HG02870 (cell line): ENCODE measurements around the gene KIAA0040.

ENCODE experiments used
- ATAC-seq: cut with Tn5 transposase; IDR thresholded peaks from one replicate; pipeline ENCODE4 v1.9.1; 2021; ENCODE audit warnings: mild to moderate bottlenecking, moderate library complexity; ENCODE audit not compliant: unreplicated experiment

Gene KIAA0040

DNA sequence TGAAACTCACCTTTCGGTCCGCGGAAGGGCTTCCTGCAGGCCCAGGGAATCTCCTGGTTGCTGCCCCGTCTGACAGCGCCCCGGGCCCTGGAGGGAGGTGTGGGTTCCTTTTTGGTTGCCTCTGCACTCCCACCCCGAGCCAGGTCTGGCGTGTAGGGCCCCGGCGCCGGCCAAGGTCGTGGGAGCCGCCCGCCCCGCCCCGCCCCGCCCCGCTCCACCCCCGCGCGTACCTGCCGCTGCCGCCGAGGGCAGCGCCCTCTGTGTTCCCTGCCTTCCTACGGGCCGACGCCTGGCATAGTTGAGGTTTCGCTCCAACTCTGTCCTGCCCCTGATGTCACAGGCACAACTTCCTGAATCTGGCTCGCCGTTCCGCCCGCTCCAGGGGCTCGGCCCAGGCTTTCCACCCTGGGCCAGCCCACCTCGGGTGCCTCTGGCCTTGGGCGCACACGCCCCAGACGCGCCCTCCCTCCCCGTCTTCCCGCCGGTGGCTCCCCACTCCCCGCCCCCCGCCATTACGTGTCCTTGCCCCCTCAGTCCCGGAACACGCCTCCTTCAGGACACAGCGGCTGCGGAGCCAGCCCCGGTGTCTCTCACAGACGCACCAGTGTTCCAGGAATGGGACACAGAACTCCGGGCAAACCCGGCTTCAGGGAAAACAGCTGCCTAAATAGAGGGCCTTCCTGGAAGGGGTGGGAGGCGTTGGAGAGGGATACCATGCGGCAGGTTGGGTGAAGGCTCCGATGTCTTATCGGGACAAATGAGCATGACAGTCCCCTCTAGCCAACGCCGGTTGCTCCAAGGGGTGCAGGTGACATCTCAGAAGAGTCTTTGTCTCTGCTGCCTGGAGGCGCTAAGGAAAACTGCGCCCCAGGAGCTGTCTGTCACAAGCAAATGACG is at the start of gene KIAA0040:
Gene KIAA0040, minus strand, starts transcription at position 147 of the 897 bp plus-strand sequence. CDS start 31,763 bp downstream, outside the sequence.
- peak; percentile 45 for ATAC-seq

DNA sequence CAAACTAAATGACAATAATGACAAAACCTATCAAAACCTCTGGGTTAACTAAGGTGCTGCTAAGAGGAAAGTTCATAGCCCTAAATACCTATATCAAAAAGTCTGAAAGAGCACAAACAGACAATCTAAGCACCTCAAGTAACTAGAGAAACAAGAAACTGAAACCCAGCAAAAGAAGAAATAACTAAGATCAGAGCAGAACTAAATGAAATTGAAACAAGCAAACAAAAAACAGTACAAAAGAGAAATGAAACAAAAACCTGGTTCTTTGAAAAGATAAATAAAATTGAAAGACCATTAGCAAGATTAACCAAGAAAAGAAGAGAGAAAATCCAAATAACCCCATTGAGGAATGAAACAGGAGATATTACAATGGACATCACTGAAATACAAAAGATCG is 44.8 kb upstream of the KIAA0040 start:
- no peak for ATAC-seq

DNA sequence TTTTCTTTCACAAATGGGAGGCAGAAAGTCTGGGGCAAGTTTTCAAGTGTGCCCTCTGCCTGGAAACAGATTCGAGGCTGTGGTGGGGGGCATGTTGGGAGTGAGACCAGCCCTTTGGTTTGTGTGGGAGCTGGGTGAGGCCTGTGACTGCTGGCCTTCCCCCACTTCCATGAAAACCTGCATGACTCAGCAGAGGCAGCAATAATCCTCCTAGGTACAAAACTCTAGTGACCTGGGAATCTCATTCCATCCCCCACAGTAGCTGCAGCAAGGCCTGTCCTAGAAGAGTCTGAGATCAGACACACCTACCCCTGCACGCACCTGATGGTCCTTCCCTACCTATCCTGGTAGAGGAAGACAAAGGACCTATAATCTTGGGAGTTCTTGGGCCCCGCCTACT is 42.1 kb upstream of the KIAA0040 start:
- no peak for ATAC-seq

DNA sequence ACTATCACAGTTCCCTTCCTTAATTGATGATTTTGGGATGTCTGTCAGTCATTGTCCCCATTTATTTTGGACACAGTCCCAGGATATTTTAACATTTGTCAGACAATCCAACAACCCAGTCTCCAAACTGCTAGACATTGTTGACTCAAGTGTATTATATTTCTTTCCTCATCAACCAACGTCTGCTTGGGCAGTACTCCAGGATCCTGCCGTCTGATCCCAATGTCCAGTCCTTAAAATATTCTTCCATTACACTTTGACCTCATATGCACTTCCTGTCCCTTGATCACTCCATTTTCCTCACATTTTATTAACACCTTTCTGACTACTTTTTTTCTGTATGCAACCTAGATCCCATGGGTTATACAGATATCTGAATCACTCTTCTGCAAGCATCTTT is 39.8 kb upstream of the KIAA0040 start:
- no peak for ATAC-seq

DNA sequence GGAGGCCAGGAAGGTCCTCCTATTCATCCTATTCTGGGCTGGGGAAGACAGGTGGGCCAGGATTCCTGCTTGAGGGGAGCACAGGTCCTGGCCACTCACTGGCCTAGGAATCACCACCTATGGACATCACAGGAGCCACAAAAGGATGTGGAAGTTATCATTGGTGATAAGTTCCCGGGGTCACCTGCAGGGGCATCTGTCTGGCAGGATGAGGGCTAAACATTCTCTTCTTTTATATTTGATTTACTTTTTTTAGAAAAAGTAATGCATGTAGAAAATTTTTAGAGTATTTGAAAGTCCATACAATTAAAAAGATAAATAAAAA is 33.2 kb upstream of the KIAA0040 start:
- ATAC-seq: peak; percentile 18

DNA sequence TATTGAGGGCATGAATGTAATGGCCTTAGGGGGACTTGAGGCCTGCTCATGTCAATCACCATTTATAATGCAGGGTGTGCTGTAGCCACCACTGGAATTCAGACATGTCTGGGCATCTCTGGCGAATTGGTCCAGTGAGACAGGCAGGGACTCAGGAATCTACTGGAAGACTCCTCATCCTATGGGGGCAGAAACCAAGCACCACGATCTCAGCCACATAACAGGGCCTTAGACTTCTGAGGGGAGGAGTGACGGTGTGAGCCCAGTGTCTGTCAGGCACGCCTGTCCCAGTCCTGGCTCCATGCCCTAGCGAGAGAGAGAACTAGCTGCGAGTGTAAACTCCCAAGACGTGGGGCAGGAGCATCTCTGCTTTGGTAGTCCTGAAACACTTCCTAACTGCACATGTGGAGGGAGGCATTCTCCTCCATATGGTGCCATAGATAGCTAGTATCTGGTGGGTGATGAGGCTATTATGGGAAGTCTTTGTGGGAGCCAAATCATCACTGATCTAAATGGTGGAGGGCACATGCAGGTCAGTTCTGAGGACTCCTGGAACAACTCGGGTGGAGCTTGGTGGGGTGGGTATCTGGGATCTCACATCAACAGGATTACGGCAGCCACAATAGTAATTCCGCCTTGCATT is 29.8 kb upstream of the KIAA0040 start:
- ATAC-seq: no peak

DNA sequence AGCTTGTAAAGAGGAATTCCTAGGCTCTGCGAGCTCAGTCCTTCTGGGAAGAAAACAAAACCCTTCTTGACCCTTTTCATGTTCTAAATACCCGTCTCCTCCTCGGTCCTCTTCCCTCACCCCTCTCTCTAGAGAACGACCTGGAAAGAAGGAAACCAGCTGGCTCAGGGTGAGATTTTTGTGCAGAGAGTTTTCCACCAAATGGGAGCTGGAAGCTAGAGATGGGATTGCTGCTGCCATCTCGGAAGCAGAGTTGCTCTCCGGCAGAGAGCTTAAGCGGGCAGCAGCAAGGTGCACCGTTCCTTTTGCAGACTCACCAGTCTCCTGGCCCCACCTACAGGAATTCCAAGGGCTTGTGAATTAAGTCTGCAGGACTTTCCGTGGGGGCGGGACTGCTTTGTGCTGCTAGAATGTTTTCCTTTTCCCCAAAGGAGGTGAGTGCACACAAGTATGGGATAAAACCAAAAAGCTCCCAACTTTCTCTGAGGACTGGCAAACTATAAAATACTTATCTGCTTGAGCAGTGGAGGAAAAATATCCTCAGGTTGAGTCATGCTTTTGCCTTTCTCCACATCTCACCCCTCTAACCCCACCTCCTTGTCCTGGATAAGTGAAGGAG is 29.1 kb upstream of the KIAA0040 start:
- no peak for ATAC-seq

DNA sequence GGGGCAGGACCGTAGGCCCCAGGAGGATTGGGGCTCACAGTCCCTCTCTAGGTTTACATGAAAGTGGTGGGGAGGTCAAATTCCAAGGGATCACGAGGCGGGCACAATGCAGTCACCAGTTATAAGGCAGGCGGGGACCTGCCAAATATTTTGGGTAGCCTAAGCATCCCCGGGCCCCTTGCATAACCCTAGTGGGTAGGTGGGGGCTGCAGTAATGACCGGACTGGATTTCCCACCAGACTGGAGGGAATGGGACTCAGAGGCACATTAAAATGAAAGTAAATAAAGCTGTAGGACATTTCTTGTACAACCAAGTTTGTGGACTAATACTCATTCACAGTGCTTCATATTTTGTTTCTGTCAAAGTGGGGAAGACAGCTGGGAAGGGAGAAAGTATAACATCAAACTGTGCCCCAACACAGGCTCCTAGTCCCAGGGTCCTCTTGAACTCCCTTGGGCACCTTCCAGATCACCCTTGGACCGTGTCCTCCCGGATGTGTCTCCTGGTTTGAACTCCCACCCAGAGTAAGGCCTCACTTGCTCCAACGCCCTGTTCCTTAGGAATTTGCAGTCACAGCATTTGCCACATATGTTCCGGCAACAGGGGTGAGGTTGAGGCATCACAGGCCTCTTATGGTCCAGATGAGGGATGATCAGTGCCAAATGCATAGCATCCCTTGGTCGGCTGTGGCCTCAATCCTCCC is 28.4 kb upstream of the KIAA0040 start:
- no peak for ATAC-seq

DNA sequence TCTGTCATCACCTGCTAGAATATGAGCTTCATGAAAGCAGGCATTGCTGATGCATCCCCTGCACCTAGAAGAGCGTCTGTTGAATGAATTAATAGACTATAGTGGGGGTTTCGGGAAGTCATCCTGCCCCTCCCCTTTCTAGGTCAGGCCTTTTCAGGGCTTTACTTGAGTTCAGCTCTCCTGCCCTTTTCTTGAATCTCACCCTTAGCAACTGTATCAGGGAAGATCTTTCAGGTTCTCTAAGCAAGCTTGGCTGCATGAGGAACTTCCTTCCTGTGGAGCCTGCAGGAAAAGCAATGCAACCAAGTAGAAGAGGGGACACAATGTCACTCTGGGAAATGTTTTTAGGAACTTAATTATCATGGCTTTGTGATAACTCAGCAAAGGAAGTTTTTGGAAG is 27.2 kb upstream of the KIAA0040 start:
- ATAC-seq: no peak

DNA sequence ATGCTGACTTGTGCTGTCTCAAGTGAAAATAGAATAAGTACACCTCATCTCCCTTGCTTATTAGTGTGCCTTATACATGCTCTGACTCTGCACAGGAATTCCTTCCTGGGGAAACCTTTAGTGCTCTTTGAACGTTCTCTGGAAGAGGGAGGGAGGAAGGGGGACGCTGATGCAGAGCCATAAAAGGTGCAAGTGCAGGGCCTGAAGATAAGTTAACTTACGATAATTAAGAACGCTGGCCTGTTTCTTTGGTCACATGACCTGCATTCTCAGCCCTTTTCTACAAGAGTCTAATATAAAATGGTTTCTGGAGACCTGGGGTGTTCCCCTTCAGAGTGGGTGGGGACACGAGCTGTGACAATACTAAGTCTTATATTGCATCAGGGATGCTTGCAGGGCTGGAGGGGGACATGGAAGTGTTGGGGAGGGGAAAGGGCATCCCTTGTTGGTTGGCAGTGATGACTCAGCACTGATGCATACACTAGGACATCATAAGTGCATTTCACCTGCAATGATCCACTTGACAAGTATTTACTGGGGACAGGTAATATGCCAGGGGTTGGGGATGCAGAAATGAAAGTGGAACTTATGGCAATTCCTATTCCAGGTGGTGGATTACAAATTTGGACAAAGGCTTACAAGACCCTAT is 26.3 kb upstream of the KIAA0040 start:
- no peak for ATAC-seq

DNA sequence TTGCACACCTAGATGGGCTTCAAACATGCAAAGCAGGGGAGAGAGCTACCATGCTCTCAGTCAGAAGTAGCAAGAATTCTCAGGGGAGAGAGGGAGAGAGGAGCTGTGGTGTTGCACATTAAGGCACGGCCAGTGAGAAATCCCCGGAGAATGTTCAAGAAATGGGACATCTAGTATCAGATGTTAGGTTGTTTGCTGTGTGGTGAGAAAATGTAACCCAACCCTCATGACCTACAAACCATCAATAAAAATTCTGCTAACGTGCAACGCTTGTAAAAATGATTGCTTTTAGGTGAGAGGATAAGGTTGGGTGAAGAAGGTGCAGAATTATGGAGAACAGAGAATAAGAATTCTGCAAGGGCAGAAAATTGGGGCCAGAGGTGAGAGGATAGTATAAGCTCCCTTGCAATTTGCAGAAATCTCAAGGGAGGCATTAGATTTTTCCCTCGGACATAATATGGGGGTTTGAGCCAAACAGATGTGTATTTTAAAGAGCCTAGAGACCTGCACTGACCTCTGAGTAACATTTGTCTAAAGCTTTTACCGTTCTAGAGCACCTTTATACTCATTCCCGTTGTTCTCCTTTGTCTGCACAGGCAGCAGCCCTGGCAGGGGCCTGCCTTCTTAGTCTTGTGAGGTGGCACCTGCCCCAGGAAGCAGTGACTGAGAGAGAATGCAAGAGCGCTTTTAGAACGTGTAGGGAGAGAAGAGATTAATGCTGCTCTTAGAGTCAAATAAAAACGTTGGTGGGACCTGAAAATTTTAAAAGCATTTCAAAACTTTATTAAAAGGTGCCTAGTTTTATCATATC is 25.4 kb upstream of the KIAA0040 start:
- no peak for ATAC-seq

DNA sequence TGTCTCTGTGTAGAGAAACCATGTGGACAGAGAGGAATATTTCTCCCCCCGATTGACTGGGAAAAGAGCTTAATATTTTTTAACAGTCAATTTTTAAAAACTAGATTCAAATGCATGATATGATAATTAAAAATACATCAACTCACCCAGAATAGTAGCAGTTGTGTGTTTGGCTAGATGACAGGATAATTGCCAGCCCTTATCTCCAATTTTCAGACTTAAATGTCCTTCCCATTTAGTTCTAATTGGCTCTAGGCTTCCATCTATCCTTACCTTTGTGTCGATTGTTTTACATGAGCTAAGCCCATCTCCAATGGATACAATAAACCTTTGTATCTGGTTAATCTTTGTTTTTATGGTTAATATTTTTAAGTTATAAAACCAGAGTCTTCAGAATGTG is 23.9 kb upstream of the KIAA0040 start:
- no peak for ATAC-seq

DNA sequence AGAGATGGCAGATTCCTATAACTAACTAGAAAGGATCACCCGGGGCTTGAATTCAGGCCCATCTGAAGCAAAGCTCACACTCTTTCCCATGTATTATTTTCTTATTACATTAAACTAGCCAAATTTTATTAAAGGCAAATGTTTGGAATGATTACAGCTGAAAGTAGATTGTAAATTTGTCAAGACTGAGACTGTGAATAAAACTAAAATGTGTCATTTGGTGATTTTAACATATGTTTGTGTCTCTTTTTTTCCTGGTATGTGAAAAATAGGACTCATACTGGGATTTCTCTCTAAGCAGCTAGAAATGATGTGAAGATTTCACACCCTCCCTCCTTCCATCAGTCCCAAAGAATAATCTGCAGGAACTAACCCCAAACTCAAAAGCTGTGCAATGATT is 19.1 kb upstream of the KIAA0040 start:
- no peak for ATAC-seq

DNA sequence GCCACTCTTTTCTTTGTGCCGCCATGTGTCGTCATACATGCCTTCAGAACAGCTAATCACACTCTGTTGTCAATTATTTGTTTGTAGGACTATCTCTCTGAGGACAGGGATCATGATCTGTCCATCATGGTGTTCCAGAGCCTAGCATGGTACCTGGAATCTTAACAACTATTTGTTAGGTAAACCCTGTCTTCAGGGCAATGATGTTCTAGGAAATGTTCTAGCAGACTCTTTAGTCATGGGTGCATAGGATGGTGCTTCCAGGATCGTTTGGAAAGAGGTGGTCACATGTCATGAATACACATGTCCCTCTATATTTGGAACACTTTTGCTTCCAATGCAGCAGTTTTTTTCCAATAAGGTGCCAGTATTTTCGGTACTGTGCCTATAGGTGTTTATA is 18.2 kb upstream of the KIAA0040 start:
- no peak for ATAC-seq

DNA sequence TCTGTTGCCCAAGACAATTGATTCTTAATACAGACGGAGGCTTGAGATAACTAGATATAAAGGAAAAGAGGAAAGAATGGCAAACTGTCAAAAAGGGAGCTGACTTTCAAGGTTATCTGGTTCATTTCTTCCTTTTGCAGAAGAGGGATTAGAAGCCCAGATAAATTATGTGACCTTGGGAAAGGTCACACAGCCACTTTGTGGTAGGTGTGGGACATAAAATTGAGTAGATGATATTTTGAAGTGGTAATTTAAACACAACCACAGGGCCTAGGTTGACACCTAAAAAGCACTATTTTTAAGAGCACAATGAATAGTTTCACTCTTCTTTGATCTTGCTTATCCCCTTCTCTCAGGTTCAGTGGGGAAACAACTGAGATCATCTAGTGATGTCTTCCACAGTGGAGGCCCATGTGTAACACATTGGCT is 16.9 kb upstream of the KIAA0040 start:
- no peak for ATAC-seq

DNA sequence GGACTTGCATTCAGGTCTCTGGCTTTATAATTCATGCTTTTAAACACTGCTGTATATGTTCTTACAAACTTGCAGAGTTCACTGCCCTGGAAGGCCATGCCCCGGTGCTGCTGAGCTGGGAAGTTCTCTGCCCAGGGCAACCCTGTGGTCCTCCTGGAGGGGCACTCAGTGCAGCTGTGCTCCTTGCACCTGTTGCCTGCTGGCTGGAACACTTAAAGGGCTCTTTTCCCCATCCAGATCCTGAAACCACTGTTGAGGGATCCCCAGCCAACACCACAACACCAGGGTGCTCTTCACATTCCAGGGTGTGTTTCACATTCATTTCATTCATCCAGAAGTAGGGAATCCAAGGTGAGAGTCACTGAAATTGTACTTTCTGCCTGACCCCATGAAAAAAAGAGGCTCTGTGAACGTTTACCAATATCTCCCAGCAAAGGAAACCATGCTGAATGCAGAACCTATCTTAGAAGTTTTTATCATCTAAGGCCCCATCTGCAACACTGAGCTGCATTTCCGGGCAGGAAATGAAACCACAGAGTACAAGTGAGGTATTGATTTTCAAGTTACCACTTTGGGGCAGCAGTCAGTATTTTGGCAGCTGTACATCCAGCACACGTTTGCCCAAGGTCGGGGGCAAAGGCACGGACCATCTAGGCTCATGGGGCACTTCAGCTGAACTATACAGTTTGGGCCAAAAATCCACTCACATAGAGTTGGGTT is 16.4 kb upstream of the KIAA0040 start:
- ATAC-seq: peak; percentile 43

DNA sequence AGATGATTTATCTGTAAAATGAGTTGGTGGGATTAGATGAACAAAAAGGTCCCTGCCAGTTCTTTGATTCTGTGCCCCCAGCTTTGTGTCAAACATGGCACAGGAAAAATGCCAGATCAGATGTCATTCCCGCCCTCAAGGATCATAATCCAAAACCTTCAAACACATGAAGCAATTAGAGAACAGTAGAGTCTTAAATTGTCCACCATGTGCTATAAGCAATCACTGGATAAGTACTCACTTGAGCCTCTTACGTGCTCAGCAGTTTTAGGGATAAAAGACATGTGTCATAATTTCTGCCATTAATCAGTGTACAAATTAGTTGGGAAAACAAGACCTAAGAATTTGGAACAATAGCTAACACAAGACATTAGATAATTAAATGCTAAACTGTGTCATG is 15.4 kb upstream of the KIAA0040 start:
- no peak for ATAC-seq

DNA sequence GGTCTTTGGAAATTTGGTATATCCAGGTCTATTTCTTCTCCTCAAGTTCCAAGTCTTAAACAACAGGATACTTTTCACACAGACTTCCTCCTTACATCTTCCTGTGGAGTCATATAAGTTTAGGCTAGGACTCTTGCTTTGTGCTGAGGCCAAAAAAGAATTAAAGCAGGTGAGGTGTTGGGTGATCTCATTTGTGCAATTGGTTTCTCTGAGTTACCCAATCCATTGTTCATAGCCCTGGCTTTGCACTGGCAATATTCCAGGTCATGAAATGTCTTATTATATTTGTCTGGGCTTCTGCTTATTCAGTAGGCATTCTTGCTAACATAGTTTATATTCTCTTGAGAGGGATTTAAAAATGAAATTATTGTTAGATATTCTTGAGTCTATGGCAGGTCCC is 14.1 kb upstream of the KIAA0040 start:
- ATAC-seq: no peak

DNA sequence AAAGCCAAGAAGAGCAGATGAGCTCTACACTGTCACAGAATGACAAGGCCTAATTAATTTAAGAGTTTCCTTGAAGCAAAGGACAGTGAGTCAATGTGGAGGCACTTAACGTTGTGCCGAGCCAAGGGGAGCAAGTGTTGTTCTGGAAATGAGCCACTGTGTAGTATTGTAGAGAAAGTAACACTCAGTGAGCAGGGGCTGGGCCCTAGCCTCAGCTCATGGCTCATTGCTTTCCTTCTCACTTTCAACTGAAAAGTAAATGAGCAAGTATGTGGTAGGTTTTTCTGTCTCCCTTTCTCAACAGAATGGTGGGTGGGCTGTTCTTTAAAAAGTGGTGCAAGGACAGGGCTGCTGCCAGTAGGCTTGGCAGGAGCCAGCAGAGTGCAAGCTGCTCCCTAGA is 11.8 kb upstream of the KIAA0040 start:
- ATAC-seq: peak; percentile 94
